Dendritic cell treated with granulocyte-macrophage colony-stimulating factor and Interleukin-4, amounts not matched to agents 40 ng/mL and 50 ng/mL, for 4 days (primary cell): ENCODE measurements around the gene CFDP1.

Experiments
- H3K27ac Mint-ChIP-seq: one replicate; pipeline ENCODE4 v1.8.0; 2022; ENCODE audit warnings: mild to moderate bottlenecking, mixed read lengths
- H3K27me3 Mint-ChIP-seq: one replicate; pipeline ENCODE4 v1.8.0; 2022; ENCODE audit warnings: mild to moderate bottlenecking, mixed read lengths
- H3K36me3 Mint-ChIP-seq: one replicate; pipeline ENCODE4 v1.8.0; 2022; ENCODE audit warnings: low read depth, mixed read lengths
- H3K4me1 Mint-ChIP-seq: one replicate; pipeline ENCODE4 v1.8.0; 2022; ENCODE audit warnings: low read depth, mixed read lengths
- H3K4me3 Mint-ChIP-seq: one replicate; pipeline ENCODE4 v1.8.0; 2022; ENCODE audit warnings: mild to moderate bottlenecking, moderate library complexity, mixed read lengths
- H3K9me3 Mint-ChIP-seq: one replicate; pipeline ENCODE4 v1.8.0; 2022; ENCODE audit warnings: mixed read lengths
- intact Hi-C: fragments of 100-400 bp; cut with micrococcal nuclease; formaldehyde crosslinking; loops from one replicate; pipeline ENCODE4 v1.15.0; 2022

Gene CFDP1

DNA sequence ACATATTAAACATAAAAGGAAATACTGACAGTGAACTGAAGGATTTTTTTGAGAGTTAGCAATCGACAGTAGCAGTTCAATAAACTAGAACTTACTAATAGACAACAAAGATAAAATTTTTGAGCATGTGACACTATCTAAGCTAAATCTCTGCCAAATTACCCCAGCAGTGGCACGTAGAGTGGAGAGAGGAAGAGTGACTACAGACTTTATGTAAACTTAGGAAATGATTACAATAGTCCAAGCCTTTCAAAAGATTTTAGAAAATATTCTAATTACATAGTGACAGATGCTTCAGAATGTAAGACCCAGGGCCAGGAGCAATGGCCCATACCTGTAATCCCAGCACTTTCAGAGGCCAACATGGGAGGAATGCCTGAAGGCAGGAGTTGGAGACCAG lies 52.4 kb downstream of the CFDP1 start:
- H3K9me3 Mint-ChIP-seq = no peaks in the 10 kb centered on the region
- peaks cover 82% of the 10 kb centered on the region for H3K27me3 Mint-ChIP-seq
- H3K4me1 Mint-ChIP-seq = peaks cover 40% of the 10 kb centered on the region
- H3K4me3 Mint-ChIP-seq = no peak overlapping the region
- peaks cover 51% of the 10 kb centered on the region for H3K36me3 Mint-ChIP-seq
- intact Hi-C loops = no loop called here
- H3K27ac Mint-ChIP-seq = no peak overlapping the region

GRCh38 chr16:75379911-75380847 lies 53.1 kb downstream of the CFDP1 start:
- intact Hi-C loops = no loop called here
- Mint-ChIP-seq H3K36me3 (peaks cover 58% of the 10 kb centered on the region), H3K27ac (no peak overlapping the region), H3K4me3 (no peak overlapping the region), H3K27me3 (peaks cover 82% of the 10 kb centered on the region), H3K4me1 (peaks cover 40% of the 10 kb centered on the region), H3K9me3 (no peaks in the 10 kb centered on the region)

GRCh38 chr16:75379339-75379738 lies 54.0 kb downstream of the CFDP1 start:
- intact Hi-C loops = no loop called here
- Mint-ChIP-seq H3K36me3 (peaks cover 62% of the 10 kb centered on the region), H3K9me3 (no peaks in the 10 kb centered on the region), H3K4me3 (no peak overlapping the region), H3K4me1 (peaks cover 40% of the 10 kb centered on the region), H3K27ac (no peak overlapping the region), H3K27me3 (peaks cover 86% of the 10 kb centered on the region)

- H3K4me1 Mint-ChIP-seq = peaks cover 40% of the 10 kb centered on the region
- no peaks in the 10 kb centered on the region for H3K9me3 Mint-ChIP-seq
- no peak overlapping the region for H3K4me3 Mint-ChIP-seq
- H3K27ac Mint-ChIP-seq = no peak overlapping the region
- peaks cover 62% of the 10 kb centered on the region for H3K36me3 Mint-ChIP-seq
- intact Hi-C loops = no loop called here
- H3K27me3 Mint-ChIP-seq = peaks cover 85% of the 10 kb centered on the region
Measured at GRCh38 chr16:75378616-75379015, 54.7 kb downstream of the CFDP1 start.

DNA sequence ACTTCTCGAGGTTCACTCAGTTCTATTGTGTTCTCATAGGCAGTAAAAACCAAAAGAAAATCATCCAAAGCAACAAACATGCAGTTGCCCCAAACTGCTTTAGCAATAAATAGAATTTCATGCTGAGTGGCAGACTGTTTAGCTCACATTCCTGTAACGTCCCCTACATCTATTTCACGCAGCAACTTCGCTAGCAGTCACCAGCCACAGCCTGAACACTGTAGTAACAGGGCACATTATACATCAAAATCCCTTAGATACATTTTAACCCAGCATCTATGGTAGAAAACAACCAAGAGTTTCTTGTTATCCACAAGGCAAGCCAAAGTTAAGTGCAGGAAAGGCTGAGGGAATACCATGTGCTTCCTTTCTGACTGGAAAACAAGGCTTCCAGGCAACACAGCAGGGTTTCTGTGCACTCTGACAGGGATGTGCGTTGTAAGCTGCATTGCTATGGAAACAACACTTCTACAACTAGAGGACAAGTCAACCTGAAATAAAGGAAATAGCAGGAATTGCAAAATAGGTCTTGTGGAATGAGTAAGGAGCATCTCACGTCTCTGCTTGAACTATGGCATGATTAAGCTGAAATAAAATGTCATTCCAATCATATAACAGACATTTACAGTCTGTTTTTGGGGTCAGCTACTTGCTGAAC lies 55.4 kb downstream of the CFDP1 start:
- H3K4me3 Mint-ChIP-seq = no peak overlapping the region
- H3K27me3 Mint-ChIP-seq = peaks cover 85% of the 10 kb centered on the region
- peaks cover 40% of the 10 kb centered on the region for H3K4me1 Mint-ChIP-seq
- no peaks in the 10 kb centered on the region for H3K9me3 Mint-ChIP-seq
- intact Hi-C loops = no loop called here
- H3K27ac Mint-ChIP-seq = no peak overlapping the region
- H3K36me3 Mint-ChIP-seq = peaks cover 55% of the 10 kb centered on the region

GRCh38 chr16:75376475-75377161 lies 56.7 kb downstream of the CFDP1 start:
- intact Hi-C loops = no loop called here
- no peaks in the 10 kb centered on the region for H3K9me3 Mint-ChIP-seq
- peaks cover 38% of the 10 kb centered on the region for H3K4me1 Mint-ChIP-seq
- H3K36me3 Mint-ChIP-seq = peaks cover 47% of the 10 kb centered on the region
- no peak overlapping the region for H3K4me3 Mint-ChIP-seq
- H3K27me3 Mint-ChIP-seq = peaks cover 87% of the 10 kb centered on the region
- H3K27ac Mint-ChIP-seq = no peak overlapping the region

DNA sequence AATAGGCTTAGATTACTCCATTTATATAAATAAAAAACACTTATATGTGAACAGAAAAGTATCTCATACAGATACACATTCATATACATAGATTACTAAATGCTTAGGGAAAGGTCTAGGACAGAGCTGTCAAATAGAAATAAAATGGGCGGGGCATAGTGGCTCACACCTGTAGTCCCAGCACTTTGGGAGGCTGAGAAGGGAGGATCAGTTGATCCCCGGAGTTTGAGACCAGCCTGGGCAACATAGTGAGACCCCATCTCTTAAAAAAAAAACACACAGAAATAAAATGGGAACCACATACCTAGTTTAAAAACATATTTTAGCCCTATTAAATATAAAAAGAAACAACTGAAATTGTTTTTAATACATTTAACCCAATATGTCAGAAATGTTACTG lies 58.9 kb downstream of the CFDP1 start:
- Mint-ChIP-seq H3K36me3 (peaks cover 40% of the 10 kb centered on the region), H3K27ac (no peak overlapping the region), H3K27me3 (peaks cover 86% of the 10 kb centered on the region), H3K9me3 (no peaks in the 10 kb centered on the region), H3K4me3 (no peak overlapping the region), H3K4me1 (peaks cover 18% of the 10 kb centered on the region)
- intact Hi-C loops = no loop called here

DNA sequence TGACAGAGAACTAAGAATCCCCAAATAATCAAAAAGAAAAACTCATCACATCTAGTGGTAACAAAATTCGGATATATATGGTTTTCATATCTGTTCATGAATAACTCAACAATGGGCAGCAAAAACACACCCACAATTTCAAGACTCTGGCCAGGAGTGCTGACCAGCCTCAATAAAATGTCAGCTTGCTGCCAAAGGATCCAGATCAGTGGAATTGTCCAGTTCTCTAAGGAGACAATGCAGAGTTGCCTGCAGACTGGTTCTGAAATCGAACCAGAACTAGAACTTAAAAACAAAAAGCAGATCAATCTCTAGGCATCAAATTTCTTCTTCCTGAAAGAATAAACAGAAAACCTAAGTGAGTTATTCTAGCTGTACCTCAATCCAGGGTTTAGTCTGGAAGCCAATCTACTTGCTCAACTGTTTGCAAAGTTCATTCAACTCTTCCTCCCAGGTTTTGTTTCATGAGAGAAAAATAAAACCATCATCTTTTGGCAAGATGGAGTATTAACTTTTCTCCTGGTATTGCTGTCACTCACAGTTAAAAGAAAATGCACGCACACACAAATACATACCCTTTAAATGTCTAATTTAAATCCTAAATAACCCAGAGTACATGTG lies 61.0 kb downstream of the CFDP1 start:
- H3K36me3 Mint-ChIP-seq = peaks cover 31% of the 10 kb centered on the region
- intact Hi-C loops = no loop called here
- no peaks in the 10 kb centered on the region for H3K9me3 Mint-ChIP-seq
- no peak overlapping the region for H3K4me3 Mint-ChIP-seq
- H3K27me3 Mint-ChIP-seq = peaks cover 85% of the 10 kb centered on the region
- no peaks in the 10 kb centered on the region for H3K4me1 Mint-ChIP-seq
- H3K27ac Mint-ChIP-seq = no peak overlapping the region

DNA sequence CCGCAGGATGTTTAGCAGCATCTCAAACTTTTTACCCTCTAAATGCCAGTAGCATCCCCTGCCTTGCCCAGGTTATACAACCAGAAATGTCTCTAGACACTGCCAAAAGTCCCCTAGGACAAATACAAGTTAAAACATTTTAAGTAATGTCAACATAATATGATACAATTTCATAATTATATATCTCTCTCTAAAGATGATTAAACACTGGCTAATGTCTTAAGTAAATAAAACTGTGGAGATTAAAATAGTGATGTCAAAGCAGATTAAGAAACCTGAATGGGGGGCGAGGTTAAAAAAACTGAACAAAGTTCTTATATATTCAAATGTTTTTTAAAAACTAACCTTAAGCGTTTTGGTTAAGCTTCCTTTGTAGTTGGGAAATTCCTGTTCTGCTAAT lies 62.1 kb downstream of the CFDP1 start:
- Mint-ChIP-seq H3K9me3 (no peaks in the 10 kb centered on the region), H3K36me3 (peaks cover 29% of the 10 kb centered on the region), H3K4me1 (no peaks in the 10 kb centered on the region), H3K4me3 (no peak overlapping the region), H3K27ac (no peak overlapping the region), H3K27me3 (peaks cover 82% of the 10 kb centered on the region)
- intact Hi-C loops = no loop called here

- intact Hi-C loops = no loop called here
- H3K27me3 Mint-ChIP-seq = peaks cover 87% of the 10 kb centered on the region
- no peaks in the 10 kb centered on the region for H3K9me3 Mint-ChIP-seq
- no peak overlapping the region for H3K4me3 Mint-ChIP-seq
- no peak overlapping the region for H3K27ac Mint-ChIP-seq
- no peaks in the 10 kb centered on the region for H3K4me1 Mint-ChIP-seq
- peaks cover 38% of the 10 kb centered on the region for H3K36me3 Mint-ChIP-seq
Measured at GRCh38 chr16:75364286-75364791, 69.0 kb downstream of the CFDP1 start.

DNA sequence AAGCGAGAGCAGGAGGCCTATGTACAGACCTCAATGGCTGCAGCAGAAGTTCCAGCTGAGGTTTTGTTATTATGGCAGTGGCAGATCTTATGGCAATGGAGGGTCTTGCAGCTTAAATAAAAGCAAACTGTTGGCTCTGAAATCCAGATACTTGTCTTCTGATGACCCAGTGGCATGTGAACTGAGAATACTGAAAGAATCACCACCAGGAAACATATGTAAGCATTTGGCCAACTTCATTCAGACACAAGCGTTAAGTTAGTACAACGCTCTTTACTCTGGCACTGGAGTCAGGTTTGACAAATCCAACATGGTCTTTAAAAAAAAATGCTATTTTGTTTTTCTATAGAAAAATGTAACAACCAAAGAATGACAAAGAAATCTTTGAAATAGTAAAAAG lies 70.5 kb downstream of the CFDP1 start:
- peaks cover 82% of the 10 kb centered on the region for H3K27me3 Mint-ChIP-seq
- intact Hi-C loops = no loop called here
- H3K4me3 Mint-ChIP-seq = no peak overlapping the region
- no peaks in the 10 kb centered on the region for H3K9me3 Mint-ChIP-seq
- H3K36me3 Mint-ChIP-seq = peaks cover 37% of the 10 kb centered on the region
- H3K27ac Mint-ChIP-seq = no peak overlapping the region
- no peaks in the 10 kb centered on the region for H3K4me1 Mint-ChIP-seq

DNA sequence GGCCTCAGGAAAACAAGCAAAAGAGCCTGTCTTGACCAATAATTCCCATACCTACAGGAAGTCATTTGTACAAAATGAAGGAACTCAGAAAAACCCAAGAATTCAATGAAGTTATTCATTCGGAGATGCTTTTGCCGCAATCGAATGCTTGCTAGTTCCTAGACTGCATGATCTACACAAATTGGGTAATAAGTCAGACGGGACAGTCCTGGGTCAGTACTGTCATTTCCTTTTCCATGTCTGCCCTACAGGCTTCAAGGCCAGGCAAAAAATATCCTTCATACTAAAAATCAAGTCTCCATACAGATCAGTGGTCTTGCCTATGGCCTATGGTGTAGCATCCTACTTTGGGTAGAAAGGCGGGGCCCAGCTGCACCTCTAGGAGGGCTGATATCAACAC lies 71.4 kb downstream of the CFDP1 start:
- peaks cover 83% of the 10 kb centered on the region for H3K27me3 Mint-ChIP-seq
- H3K36me3 Mint-ChIP-seq = peaks cover 30% of the 10 kb centered on the region
- H3K4me3 Mint-ChIP-seq = no peak overlapping the region
- intact Hi-C loops = no loop called here
- no peak overlapping the region for H3K27ac Mint-ChIP-seq
- no peaks in the 10 kb centered on the region for H3K9me3 Mint-ChIP-seq
- H3K4me1 Mint-ChIP-seq = no peaks in the 10 kb centered on the region

- H3K9me3 Mint-ChIP-seq = no peaks in the 10 kb centered on the region
- H3K4me1 Mint-ChIP-seq = no peaks in the 10 kb centered on the region
- H3K27me3 Mint-ChIP-seq = peaks cover 74% of the 10 kb centered on the region
- intact Hi-C loops = no loop called here
- H3K4me3 Mint-ChIP-seq = no peak overlapping the region
- H3K36me3 Mint-ChIP-seq = peaks cover 18% of the 10 kb centered on the region
- no peak overlapping the region for H3K27ac Mint-ChIP-seq
Measured at GRCh38 chr16:75354170-75354569, 79.1 kb downstream of the CFDP1 start.
